Effector CD4-positive, alpha-beta T cell (primary cell): ENCODE measurements around the gene PARVA.

Experiments
- DNase-seq: peaks from one replicate; pipeline ENCODE4 v3.0.0-alpha.2; 2020

PARVA gene

DNA sequence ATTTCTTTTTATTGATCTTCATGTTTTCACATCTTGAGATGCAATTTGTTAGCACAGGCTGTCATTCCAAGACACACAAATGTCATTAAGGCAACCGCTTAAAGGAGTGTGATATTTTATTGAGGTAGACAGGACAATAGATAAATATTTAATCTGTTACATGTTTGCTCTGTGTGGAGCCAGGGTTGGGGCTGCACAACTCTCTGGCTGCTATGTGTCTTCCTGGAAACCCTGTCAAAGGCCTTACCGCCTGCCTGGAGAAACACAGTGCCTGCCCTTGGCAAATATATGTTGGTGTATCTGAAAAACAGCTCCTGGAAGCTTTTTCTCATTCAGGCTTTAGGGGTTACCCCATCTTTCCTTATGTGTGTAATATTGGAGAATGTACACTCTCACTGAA lies 157.2 kb downstream of the PARVA start:
- DNase-seq: no peak

DNA sequence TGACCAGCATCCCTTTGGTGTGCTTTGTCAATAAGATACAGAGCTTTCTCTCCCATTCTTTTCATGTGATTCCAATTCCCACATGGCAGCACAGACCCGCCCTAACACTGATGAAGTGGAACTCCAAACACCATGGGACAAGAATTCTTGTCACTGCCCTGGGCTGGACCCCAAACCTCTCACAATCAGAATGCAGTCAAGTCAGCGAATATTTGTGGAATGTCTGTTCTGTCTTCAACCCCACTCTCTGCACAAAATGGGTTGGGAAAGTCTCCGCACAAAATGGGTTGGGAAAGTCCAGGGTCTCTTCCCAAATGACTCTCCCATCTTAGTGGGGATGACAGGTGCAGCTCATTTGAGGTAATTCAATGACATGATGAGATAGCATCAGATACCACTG lies 157.9 kb downstream of the PARVA start:
- DNase-seq: no peak

DNA sequence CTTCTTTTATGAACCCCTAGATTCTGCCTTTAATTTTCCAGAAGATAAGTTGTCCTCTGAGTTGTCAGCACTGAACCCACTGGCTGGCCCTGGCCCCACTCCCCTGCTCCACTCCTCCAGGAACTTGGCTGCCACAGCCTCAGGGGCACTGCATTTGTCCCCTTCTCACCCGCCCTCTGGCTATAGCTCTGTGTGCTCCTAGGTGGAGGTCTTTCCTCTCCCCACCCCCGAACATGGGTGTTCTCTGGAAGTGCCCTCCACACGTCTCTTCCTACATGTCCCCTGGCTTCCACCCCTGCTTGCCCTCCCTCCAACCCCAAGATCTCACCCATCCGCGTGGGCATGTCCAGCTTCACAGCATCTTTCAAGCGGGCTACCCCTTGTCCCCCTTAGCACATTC lies 159.2 kb downstream of the PARVA start:
- no peak for DNase-seq

DNA sequence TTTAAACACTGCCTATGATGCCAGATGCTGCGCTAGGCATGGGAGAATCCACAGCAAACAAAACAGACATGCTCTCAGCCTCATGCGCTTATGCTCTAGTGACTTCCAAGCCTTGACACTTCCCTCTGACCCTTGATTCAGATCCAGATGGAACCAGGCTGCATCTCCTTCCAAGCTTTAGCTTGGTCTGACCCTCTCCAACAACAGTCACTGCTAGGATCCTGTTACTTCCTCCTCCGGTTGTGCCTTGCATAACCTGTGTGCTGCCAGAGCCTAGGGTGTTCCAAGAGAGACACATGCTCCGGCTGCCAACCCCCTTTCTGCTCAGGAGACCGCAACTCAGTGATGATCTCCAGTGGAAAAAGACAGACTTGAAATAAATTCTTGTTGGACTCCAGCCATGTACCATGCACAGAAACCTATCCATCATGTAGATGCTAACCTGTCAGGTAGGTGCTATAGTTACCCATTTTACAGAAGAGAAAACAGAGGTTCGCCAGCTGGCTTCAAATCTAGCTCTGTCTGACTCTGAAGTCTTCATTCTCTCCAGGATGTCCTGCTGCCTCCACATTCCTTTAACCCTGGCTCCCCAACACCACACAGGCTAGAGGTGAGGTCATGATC lies 160.5 kb downstream of the PARVA start:
- no peak for DNase-seq

DNA sequence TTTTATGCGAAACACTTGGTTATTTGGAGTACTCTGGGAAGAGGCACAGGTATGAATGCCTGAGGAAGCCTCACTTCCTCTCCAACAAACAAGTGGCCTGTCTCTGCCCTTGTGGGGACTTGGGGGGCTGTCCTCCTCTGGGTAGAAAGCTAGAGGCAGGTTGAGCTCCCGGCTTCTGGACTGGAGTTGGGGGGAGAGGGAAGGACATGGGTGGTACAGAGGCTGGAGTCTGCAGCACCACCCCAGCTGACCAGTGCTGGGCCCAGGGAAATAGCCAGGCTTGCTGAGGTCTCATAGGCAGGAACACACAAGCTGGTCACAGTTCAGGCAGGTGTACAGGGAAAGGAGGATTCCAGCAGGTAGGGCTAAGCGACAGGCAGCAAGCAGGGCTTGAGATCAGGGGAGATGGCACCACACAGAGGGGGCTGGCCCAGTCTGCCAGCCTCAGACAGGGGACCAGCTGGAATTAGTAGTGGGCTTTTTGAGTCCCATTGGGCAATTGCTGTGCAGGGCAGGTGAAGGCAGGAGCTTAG lies 161.6 kb downstream of the PARVA start:
- no peak for DNase-seq

DNA sequence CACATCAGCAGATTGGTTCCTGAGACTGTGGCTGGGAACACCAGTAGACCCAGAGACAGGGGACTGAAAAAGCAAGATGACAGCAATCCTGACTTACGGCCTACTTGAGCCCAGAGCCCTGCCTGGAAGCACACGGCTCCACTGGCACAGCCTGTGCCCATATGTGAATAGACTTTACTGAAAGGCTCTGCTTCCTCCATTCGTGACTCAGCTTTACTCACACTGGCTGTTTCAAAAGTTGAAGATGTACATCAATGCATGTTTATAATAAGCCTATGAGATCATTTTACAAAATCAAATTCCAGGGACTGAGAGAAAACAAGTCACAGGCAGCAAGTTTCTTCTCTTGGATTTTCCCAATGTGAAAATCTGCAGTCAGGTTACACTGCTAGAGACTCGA lies 162.2 kb downstream of the PARVA start:
- no peak for DNase-seq

DNA sequence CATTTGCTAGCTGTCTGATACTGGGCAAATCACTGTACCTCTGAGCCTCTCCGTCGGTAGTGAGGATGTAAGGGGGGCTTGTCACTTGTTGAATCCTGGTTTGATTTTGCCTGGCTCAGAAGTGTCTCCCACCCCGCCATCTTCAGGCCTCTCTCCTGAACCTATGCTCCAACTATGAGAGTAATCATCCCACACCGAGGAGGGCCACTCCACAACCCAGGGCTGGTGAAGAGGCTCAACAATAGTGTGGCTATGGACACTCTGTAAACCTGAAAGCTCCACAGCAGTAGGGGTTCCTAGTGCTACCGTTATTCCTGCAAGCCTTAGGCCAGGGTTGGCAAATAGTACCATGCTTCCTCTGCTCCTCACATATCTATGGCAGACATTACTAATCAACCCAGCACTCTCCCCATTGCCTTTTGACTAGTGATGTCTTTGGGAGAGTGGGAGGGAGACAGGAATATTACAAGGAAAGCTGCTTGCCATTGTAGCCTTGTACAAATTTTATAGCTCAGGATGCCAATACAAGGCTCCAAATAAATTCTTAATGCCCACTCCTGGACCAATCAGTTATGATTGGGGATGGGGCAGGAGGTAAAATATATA lies 162.8 kb downstream of the PARVA start:
- DNase-seq: no peak

DNA sequence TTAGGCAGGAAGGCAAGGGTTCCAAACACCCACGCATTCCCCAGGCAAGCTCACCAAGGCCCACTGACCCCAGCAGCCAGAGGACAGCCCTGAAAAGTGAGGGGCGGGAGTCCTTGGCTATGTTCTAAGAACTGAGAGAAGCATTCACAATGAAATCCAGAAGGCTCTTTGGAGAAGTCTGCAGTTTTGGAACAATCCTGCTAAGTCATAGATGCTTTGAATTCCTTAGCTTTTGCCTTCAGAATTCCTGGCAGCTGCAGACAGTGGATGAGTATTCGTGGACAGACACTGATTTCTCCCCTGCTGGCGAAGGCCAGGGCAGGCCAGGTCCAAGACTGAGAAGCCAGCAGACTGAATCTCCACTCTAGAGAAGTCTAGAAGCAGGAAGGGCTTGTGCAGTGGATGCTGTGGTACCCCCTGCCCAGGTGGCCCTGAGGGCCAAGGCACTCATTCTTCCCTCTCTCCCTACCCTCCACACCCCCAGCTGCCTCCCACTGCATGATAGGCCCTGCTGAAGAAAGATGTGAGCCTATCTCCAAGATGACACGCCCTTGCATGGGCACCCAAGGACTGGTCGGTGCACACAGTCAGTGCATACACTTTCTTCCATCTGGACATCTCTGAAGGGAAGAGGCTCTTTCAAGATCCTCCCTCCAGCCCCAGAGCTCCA lies 163.7 kb downstream of the PARVA start:
- no peak for DNase-seq

DNA sequence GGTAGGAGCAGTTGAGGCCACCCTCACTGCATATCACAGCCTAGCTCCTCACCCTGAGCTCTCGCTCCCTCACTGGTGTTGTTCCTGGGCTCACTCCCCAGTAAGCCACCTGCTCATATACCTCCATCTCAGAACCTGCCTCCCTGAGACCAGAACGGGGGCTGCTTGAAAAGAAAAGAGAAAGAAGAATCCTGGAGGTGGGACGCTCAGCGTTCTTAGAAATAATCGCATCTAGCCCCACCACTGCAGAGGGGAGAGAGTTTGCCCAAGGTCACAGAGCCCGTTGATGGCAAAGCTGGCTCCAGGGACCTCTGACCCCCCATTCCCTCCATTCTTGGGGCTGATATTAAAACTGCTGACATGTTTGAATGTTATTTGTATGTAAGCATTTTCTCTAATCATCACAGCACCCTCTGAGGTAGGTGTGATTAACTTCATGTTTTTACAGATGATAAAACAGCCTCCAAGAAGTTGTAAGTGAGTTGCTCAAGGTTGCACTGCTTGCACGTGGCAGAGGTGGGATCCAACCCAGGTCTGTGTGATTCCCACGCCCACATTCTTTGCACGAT lies 164.3 kb downstream of the PARVA start:
- DNase-seq: no peak

DNA sequence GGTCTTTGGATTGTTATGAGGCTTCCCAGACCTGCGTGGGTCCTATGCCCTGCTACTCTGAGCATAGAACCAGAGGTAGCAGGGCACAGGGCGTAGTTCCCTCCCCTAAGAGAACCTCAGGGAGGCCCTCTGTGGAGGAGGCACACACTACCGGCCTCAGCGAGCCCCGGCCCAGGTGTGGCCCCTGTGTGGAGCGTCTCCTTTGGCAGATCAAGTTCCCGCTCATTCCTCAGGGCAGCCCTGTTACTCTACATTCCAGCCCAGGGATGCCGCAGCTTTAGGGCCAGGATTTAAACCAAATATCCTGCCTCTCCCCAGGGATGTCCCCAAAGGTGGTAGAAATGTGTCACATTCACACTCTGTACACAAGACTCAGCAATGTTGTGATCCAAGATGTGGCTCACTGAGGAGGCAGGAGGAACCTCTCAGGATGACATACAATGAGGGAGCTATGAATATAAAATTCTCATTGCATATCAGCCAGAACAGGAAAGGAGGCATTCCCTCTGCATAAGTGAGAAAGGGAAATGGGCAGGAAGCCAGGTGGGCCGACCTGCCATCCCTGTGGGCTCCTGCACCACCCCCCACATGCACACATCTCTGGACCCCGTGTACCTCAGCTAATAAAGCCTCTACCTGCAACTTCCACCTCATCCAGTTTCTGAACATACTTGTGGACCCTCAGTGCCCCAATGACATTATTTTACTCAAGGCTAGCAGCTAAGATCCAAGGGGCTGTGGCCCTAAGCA lies 165.0 kb downstream of the PARVA start:
- no peak for DNase-seq

DNA sequence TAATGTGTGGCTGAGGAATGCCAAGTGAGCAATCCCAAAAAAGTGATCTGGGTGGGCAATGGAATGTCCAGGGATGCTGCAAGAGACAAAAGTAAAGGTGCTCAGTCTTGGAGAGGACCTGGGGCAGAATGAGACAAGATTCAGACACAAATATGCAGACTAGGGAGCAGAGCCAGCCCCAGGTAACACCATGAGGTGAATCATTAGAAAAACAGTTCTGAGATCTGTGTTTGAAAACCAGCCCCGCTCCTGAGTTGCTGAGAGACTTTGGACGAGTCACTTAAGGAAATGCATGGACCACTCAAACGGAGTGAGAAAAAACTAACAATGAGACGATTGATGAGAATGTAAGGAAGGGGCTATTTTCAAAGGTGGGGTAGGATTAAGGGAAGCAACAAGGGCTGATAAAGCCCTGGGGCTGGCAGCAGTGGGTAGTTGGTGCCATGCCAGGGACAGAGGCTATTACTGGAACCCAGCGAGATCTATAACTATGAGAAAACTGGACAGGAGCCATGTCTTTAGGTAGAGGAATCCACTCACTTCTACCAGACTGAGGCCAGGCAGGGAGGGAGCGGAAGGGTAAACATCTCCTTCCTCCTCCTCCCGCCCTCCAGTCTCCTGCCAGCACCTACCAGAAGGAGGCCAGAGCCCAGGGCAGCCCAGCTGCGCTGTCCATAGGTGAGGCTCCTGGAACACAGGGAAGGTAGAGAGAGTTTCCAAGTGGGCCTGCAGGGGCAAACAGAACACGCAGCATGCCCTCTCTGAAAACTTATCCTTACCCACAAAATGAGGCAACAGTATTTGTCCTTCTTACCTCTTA lies 166.4 kb downstream of the PARVA start:
- no peak for DNase-seq

DNA sequence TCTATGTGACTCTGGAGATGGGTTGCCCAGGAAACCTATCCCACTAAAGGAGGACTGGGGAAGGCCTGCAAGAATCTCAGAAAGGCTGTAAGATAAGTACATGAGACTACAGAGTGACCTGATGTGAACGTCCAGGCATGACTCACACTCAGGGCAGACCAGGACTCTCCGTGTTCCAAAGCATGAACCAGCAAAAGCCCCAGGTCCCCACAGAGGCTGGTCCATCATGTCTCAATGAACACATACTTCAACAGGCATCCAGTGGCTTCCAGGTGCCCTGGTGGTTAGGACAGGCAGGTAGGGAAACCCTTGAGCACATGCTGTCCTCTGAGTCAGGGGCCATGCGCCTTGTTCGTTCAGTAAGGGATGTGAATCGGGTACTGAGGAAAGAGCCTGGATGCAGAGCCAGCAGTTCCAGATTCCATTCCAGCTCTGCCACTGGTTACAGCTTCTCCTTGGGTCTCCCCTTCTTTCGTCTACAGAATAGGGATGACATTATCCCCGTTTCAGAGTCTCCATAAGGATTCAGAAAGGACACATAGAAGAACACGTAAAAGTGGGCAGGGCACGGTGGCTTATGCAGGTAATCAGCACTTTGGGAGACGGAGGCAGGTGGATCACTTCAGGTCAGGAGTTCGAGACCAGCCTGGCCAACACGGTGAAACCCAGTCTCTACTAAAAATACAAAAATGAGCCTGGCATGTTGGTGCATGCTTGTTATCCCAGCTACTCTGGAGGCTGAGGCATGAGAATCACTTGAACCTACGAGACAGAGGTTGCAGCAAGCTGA lies 167.8 kb downstream of the PARVA start:
- no peak for DNase-seq

DNA sequence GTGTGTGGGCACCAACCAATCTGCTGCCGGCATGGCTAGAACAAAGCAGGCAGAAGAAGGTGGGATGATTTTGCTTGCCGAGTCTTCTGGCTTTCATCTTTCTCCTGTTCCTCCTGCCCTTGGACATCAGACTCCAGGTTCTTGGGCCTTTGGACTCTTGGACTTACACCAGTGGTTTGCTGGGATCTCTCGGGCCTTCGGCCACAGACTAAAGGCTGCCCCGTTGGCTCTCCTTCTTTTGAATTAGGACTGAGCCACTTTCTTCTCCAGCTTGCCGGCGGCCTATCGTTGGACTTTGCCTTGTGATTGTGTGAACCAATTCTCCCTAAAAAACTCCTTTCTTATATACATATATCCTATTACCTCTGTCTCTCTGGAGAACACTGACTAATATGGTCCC lies 168.8 kb downstream of the PARVA start:
- no peak for DNase-seq

DNA sequence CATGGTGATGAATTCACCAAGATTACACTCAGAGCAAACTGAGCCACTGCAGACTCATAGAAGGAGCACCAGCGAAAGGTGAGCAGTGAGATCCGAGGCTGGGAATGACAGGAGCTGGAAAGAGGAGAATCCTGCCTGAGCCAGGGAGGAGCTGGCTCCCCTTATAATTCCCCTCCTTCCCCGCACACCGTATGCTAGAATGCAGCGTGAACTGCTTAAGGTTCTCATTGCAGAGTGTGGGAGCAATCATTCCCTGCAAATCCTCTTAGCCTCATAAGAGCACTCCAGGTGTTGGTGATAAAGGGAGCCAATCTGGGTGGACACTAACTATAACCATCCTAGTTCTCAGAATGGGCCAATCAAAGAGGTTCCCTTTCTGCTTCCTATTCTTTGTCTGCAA lies 169.3 kb downstream of the PARVA start:
- no peak for DNase-seq

DNA sequence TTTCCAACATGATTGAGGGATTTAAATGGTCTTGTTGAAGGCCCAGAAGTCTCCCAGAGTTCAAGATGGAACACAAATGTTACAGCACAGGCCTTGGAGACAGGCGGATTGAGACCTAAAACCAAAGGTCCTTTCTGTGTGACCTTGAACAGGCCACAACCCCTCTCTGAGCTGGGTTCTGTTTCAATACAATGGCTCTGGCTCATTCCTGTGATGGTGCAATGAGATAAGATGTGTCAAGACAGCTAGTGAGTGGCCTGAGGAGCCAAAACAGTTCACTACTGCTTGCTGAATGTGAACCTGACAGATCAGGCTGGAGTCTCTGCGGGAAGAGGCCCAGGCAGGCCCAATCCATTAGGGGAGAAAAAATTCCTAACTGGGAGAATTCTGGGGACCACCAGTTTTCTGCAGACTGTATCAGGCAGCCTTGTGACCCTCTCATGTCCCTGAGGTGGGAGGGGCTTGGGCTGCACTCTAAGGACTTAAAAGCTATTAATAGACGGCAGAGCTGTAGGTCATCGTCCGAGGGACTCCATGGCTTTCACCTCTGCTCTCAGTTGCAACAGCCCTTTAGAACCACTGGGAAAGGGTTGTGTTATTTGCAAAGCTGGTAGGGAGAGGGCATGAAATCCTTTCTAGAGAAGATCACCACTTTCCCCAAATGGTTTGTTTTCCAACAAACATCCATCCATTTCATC lies 170.7 kb downstream of the PARVA start:
- no peak for DNase-seq

DNA sequence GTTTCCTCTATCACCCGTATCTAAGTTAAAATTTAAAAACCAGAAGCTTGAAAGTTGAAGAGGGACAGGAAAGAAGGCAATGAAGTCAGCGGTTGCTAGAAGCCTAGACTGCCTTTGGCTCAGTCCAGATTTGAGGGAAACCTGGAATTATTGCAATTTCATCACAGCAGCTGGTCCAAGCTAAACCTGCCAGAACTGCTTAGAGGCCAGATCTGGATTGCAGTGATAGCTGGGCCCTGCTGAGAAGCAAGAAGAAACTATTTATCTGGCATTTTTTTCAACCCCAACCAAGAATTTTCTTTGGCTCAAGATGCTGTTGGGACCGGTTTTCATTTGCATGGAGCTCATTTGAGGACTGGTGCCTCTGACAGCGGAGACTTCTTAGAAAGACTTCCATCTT lies 175.3 kb downstream of the PARVA start:
- no peak for DNase-seq

DNA sequence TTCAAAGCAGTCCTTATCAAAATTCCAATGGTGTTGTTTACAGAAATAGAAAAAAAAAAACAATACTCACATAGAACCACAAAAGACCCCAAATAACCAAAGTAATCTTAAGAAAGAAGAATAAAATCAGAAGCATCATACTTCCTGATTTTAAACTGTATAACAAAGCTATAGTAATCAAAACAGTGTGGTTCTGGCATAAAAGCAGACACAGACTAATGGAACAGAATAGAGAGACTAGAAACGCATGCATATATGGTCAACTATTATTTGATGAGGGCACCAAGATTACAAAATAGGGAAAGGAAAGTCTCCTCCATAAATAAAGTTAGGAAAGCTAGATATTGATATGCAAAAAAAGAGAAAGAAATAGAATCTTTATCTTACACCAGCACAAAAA lies 176.8 kb downstream of the PARVA start:
- DNase-seq: no peak

DNA sequence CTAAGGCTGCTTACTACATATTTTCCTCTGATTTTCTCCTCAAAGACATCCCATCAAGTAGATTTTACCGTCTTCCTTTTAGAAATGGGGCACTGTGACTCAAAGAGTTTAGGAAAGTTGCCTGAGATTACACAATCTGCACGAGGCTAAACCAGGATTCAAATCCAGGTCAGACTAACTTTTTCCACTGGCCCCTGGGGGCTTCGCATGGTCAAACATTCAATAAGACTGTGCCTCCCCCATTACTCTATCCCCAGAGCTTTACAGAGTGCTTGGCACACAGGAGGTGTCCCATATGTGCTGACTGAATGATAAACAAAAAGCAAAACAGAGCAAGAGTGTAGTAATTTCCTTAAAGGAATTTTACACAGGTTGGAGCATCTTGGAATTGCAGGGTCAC lies 178.8 kb downstream of the PARVA start:
- no peak for DNase-seq

DNA sequence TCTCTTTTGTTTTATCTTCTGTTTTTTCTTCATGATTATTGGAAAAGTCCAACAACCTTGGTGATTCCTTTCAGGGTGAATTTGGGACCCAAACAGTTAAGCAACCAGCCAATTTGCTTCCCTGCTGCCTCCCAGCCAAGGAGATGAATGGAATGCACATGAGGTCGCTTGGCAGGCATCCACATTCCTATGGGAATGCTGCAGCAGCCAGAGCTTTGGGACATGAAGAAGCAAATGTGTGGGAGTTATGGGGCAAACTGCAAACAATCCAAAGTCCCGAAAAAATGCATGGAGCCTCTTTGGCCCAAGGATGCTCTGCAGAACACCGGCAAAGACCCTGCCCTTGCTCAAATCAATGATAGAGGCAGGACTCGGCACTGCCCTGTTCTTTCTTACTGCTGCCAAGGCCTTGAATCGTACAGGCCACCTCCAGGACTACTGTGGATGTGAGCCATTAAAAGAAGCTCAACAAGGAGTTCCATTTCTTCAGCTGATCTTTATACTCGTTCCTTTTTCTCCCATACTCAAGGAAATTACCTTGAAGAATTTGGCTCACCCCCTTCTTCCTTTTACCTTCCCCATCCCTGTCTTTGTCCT lies 179.5 kb downstream of the PARVA start:
- no peak for DNase-seq

DNA sequence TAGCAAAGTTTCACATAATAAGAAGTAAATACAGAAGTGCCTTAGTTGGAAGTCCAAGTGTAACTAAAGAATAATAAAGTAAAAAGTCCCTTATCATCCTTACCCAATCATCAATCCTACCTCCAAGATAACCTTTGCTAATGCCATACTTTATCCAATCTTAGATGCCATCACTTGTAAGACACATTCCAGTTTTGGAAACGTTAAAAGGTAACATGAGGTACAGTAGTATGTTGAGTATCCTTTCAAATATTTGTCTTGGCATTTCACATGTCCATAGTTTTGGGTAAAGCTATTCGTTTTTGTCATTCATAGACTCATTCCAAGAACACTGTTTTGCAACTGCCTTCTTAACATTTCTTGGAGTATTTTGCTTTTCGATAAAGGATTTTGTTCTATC lies 181.6 kb downstream of the PARVA start:
- DNase-seq: no peak
